WTC11 (cell line): ENCODE measurements around the gene RING1. TPM values are rescaled to one million over a fixed set of nuclear protein-coding genes. Genes with fewer than 3 reads are reported as not detected.
A peak's percentile ranks its signal among the peaks of the same experiment; 100 is the strongest.

ENCODE experiments used
- ATAC-seq: fragments of 200-7000 bp; cut with Tn5 transposase; 2 replicates; pipeline ENCODE4 v1.10.0; 2021; ENCODE audit warnings: mild to moderate bottlenecking, moderate library complexity
- Bru-seq: library from RNA; stranded (reverse); fragments of 400-500 nt; gene quantifications from one replicate; lab custom pipeline; 2021; lab: Mats Ljungman, UMichigan
- CTCF ChIA-PET: fragments of 300-600 bp; sonication (Branson Sonifier 250); formaldehyde crosslinking; loops from one replicate; lab custom pipeline; 2021; ENCODE audit warnings: antibody characterized with exemption; lab: Charles Lee
- POLR2A ChIA-PET: fragments of 350-600 bp; sonication (Branson Sonifier 250); formaldehyde crosslinking; loops from one replicate; lab custom pipeline; 2021; ENCODE audit warnings: antibody characterized with exemption; lab: Charles Lee
- DNase-seq: peaks from one replicate; pipeline ENCODE4 v3.0.0; 2021; ENCODE audit warnings: low spot score
- H3K27ac Mint-ChIP-seq: 2 replicates; pipeline ENCODE4 v1.8.0; 2021; ENCODE audit warnings: mixed read lengths
- H3K27me3 Mint-ChIP-seq: 2 replicates; pipeline ENCODE4 v1.8.0; 2021; ENCODE audit warnings: low read depth, mild to moderate bottlenecking, moderate library complexity, mixed read lengths
- H3K36me3 Mint-ChIP-seq: 2 replicates; pipeline ENCODE4 v1.8.0; 2021; ENCODE audit warnings: mixed read lengths
- H3K4me1 Mint-ChIP-seq: 2 replicates; pipeline ENCODE4 v1.8.0; 2022; ENCODE audit warnings: mixed read lengths
- H3K4me3 Mint-ChIP-seq: 2 replicates; pipeline ENCODE4 v1.8.0; 2021; ENCODE audit warnings: mild to moderate bottlenecking, moderate library complexity, mixed read lengths
- H3K9me3 Mint-ChIP-seq: 2 replicates; pipeline ENCODE4 v1.8.0; 2021; ENCODE audit warnings: mixed read lengths
- ATF1 ChIP-seq: sonication (generic); formaldehyde crosslinking; IDR thresholded peaks from 2 replicates; pipeline ENCODE4 v1.8.1; 2023; ENCODE audit warnings: mild to moderate bottlenecking, moderate library complexity, missing genetic modification reagents
- ATF2 ChIP-seq: sonication (generic); formaldehyde crosslinking; IDR thresholded peaks from 2 replicates; pipeline ENCODE4 v1.8.1; 2022; ENCODE audit warnings: low read depth, missing genetic modification reagents, borderline replicate concordance
- CDX4 ChIP-seq: fragments of 250-450 bp; sonication (Bioruptor Pico); IDR thresholded peaks from 2 replicates; pipeline ENCODE4 v1.9.0; 2021; ENCODE audit warnings: moderate library complexity, mild to moderate bottlenecking, inconsistent platforms, borderline replicate concordance
- CREB1 ChIP-seq: sonication (generic); formaldehyde crosslinking; IDR thresholded peaks from 2 replicates; pipeline ENCODE4 v1.8.0; 2023; ENCODE audit warnings: mild to moderate bottlenecking, missing genetic modification reagents
- CREM ChIP-seq: sonication (generic); formaldehyde crosslinking; IDR thresholded peaks from 2 replicates; pipeline ENCODE4 v1.8.1; 2022; ENCODE audit warnings: mild to moderate bottlenecking, missing genetic modification reagents, moderate library complexity
- ELF4 ChIP-seq: sonication (generic); formaldehyde crosslinking; IDR thresholded peaks from 2 replicates; pipeline ENCODE4 v1.8.1; 2022; ENCODE audit warnings: low read depth, mild to moderate bottlenecking, moderate library complexity, missing genetic modification reagents
- EMX1 ChIP-seq: fragments of 250-450 bp; sonication (Bioruptor Pico); IDR thresholded peaks from 2 replicates; pipeline ENCODE4 v1.8.0; 2021; ENCODE audit warnings: mild to moderate bottlenecking
- ETV6 ChIP-seq: sonication (generic); formaldehyde crosslinking; IDR thresholded peaks from 2 replicates; pipeline ENCODE4 v1.8.1; 2022; ENCODE audit warnings: mild to moderate bottlenecking, missing genetic modification reagents
- FOXJ3 ChIP-seq: sonication (generic); formaldehyde crosslinking; IDR thresholded peaks from 2 replicates; pipeline ENCODE4 v1.9.0; 2021; ENCODE audit warnings: missing genetic modification reagents, mild to moderate bottlenecking, borderline replicate concordance
- FOXP4 ChIP-seq: sonication (generic); formaldehyde crosslinking; IDR thresholded peaks from 2 replicates; pipeline ENCODE4 v1.8.0; 2022; ENCODE audit warnings: mild to moderate bottlenecking, missing genetic modification reagents
- IRF2 ChIP-seq: sonication (generic); formaldehyde crosslinking; IDR thresholded peaks from 2 replicates; pipeline ENCODE4 v1.8.0; 2022; ENCODE audit warnings: low read depth, missing genetic modification reagents, borderline replicate concordance
- JAZF1 ChIP-seq: fragments of 250-450 bp; sonication (Bioruptor Pico); IDR thresholded peaks from 2 replicates; pipeline ENCODE4 v1.9.0; 2021; ENCODE audit warnings: moderate library complexity, mild to moderate bottlenecking, inconsistent platforms
- JUN ChIP-seq: sonication (generic); formaldehyde crosslinking; IDR thresholded peaks from 2 replicates; pipeline ENCODE4 v1.8.0; 2023; ENCODE audit warnings: mild to moderate bottlenecking, missing genetic modification reagents
- MXD4 ChIP-seq: fragments of 250-450 bp; sonication (Bioruptor Pico); IDR thresholded peaks from 2 replicates; pipeline ENCODE4 v1.8.0; 2021; ENCODE audit warnings: mild to moderate bottlenecking, moderate library complexity, borderline replicate concordance
- NFATC4 ChIP-seq: fragments of 250-450 bp; sonication (Bioruptor Pico); IDR thresholded peaks from 2 replicates; pipeline ENCODE4 v1.9.0; 2021; ENCODE audit warnings: mild to moderate bottlenecking
- NFYB ChIP-seq: sonication (generic); formaldehyde crosslinking; conservative IDR thresholded peaks from 2 replicates; pipeline ENCODE4 v1.8.0; 2022; ENCODE audit warnings: low read depth, missing genetic modification reagents
- NR2C2 ChIP-seq: sonication (generic); formaldehyde crosslinking; IDR thresholded peaks from 2 replicates; pipeline ENCODE4 v1.8.0; 2022; ENCODE audit warnings: mild to moderate bottlenecking, missing genetic modification reagents
- SMAD3 ChIP-seq: sonication (generic); formaldehyde crosslinking; IDR thresholded peaks from 2 replicates; pipeline ENCODE4 v1.8.0; 2022; ENCODE audit warnings: missing genetic modification reagents, mild to moderate bottlenecking, borderline replicate concordance
- SP1 ChIP-seq: sonication (generic); formaldehyde crosslinking; conservative IDR thresholded peaks from 2 replicates; pipeline ENCODE4 v1.8.1; 2022; ENCODE audit warnings: missing genetic modification reagents
- USF2 ChIP-seq: sonication (generic); formaldehyde crosslinking; IDR thresholded peaks from 2 replicates; pipeline ENCODE4 v1.8.1; 2023; ENCODE audit warnings: mild to moderate bottlenecking, missing genetic modification reagents, moderate library complexity
- ZNF219 ChIP-seq: sonication (generic); formaldehyde crosslinking; IDR thresholded peaks from 2 replicates; pipeline ENCODE4 v1.8.0; 2023; ENCODE audit warnings: missing genetic modification reagents, mild to moderate bottlenecking, borderline replicate concordance
- ZNF416 ChIP-seq: fragments of 250-450 bp; sonication (Bioruptor Pico); IDR thresholded peaks from 2 replicates; pipeline ENCODE4 v1.9.0; 2021; ENCODE audit warnings: mild to moderate bottlenecking, inconsistent platforms
- ZNF423 ChIP-seq: fragments of 250-450 bp; sonication (Bioruptor Pico); IDR thresholded peaks from 2 replicates; pipeline ENCODE4 v2.1.2; 2022; ENCODE audit warnings: mild to moderate bottlenecking, moderate library complexity
- ZNF671 ChIP-seq: fragments of 250-450 bp; sonication (Bioruptor Pico); IDR thresholded peaks from 2 replicates; pipeline ENCODE4 v1.8.0; 2021; ENCODE audit warnings: mild to moderate bottlenecking
- long read RNA-seq, 3 experiments: library from RNA in 1 of 3; library from capped mRNA in 1 of 3; library from polyadenylated mRNA in 1 of 3; unstranded in 2 of 3; stranded (forward) in 1 of 3; transcript quantifications; one replicate each; pipeline ENCODE4 v2.0.0, GENCODE V29; 2021
- total RNA-seq: library from RNA; stranded (reverse); gene quantifications from 3 replicates; pipeline ENCODE4 v1.2.3, GENCODE V29; 2021
- TF ChIP-seq, protein P1 (sequence below): fragments of 250-450 bp; sonication (Bioruptor Pico); conservative IDR thresholded peaks from 2 replicates; pipeline ENCODE4 v1.9.0; 2021; ENCODE audit warnings: mild to moderate bottlenecking

The RING1 gene
- total RNA-seq, result 26.6 to 30.2 TPM (median 27.8 TPM) in 3 replicates
- Bru-seq, nascent RNA, result percentile 80 among the genes with signal in this experiment
- long read RNA-seq, experiment 1, transcript RING1-201 (7 exons, 1,752 nt), result major isoform, 12 of 16 reads
- long read RNA-seq, experiment 1, partial matches to known transcripts, result 3 of 16 reads
- long read RNA-seq, experiment 1, other reads (novel, unspliced or antisense), result 1 of 16 reads
- long read RNA-seq, experiment 2, transcript RING1-201 (7 exons, 1,752 nt), result major isoform, 18 of 51 reads
- long read RNA-seq, experiment 2, partial matches to known transcripts, result 27 of 51 reads
- long read RNA-seq, experiment 2, other reads (novel, unspliced or antisense), result 6 of 51 reads
- long read RNA-seq, experiment 3, transcript RING1-201 (7 exons, 1,752 nt), result major isoform, 5 of 16 reads
- long read RNA-seq, experiment 3, partial matches to known transcripts, result 10 of 16 reads
- long read RNA-seq, experiment 3, other reads (novel, unspliced or antisense), result 1 of 16 reads

GRCh38 chr6:33208091-33208967 lies at the start of gene RING1:
TSS of gene RING1 (plus strand) at chr6:33208500. CDS start at chr6:33208823, 323 bp downstream.
- no peaks in the 10 kb centered on the region for H3K9me3 Mint-ChIP-seq
- ChIA-PET CTCF (interaction anchor here (0.7 to 5.7 kb wide), 10 partner anchors 8 to 223 kb away, joined by 3 to 83 read pairs (median 4); partner anchors contain the start of gene B3GALT4), POLR2A (interaction anchor here (1.1 to 1.8 kb wide), 3 partner anchors 9 to 237 kb away, joined by 5 to 6 read pairs (median 6); partner anchors contain the start of genes RPS18 and VPS52)
- peaks cover 43% of the 10 kb centered on the region for H3K27me3 Mint-ChIP-seq
- peak; percentile 3 for ATAC-seq
- peak; percentile 89 for DNase-seq
- peaks cover 51% of the 10 kb centered on the region for H3K4me1 Mint-ChIP-seq
- H3K4me3 Mint-ChIP-seq, result peak within 1 kb of the TSS; percentile 90
- H3K36me3 Mint-ChIP-seq, result peaks cover 17% of the 10 kb centered on the region
- H3K27ac Mint-ChIP-seq, result peak within 1 kb of the TSS; percentile 66; the same call in 1 of the 2 replicates
- TF ChIP-seq IRF2, result no peak
- TF ChIP-seq, protein P1, sequence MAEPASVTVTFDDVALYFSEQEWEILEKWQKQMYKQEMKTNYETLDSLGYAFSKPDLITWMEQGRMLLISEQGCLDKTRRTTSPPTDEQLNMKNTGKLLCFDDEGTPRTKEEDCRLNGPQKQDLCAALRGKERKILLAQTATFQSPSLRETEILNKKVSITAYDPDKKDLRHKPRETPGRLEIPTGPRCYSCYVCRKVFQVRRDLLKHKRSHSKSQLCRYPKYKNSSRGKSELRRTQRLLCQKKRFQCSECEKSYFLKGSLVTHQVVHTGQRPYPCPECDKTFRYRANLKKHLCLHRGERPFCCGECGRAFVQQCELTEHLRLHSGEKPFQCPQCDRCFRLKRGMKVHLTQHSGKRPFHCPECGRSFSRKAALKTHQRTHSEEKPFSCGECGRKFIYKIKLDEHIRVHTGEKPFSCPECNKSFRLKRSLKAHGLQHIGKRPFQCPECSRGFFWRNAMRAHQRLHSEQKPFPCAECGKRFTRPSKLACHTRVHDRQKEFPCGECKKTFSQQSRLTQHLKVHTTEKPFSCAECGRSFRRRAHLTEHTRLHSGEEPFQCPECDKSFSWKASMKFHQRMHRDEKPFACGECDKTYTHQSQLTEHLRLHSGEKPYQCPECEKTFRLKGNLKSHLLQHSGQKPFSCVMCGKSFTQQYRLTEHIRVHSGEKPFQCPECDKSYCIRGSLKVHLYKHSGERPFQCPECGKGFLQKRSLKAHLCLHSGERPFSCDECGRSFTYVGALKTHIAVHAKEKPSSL (CRISPR knock-in tag), result no peak
- peak; percentile 63; the same call in 1 of the 2 replicates for TF ChIP-seq ZNF219 (CRISPR knock-in tag)
- no peak for TF ChIP-seq NFATC4 (CRISPR knock-in tag)
- peak; percentile 95 for TF ChIP-seq CREM (CRISPR knock-in tag)
- no peak for TF ChIP-seq ZNF416
- no peak for TF ChIP-seq FOXJ3
- no peak for TF ChIP-seq NFYB (CRISPR knock-in tag)
- TF ChIP-seq ATF2 (CRISPR knock-in tag), result no peak
- no peak for TF ChIP-seq ZNF671 (CRISPR knock-in tag)
- TF ChIP-seq JAZF1 (CRISPR knock-in tag), result no peak
- TF ChIP-seq MXD4 (CRISPR knock-in tag), result no peak
- 0 out of 2 replicates have a peak, but pooled peaks have one; percentile 42 for TF ChIP-seq ETV6 (CRISPR knock-in tag)
- peak; percentile 73 for TF ChIP-seq SP1 (CRISPR knock-in tag)
- no peak; the same call in 1 of the 2 replicates for TF ChIP-seq SMAD3
- TF ChIP-seq ELF4, result no peak
- TF ChIP-seq EMX1 (CRISPR knock-in tag), result no peak
- TF ChIP-seq FOXP4 (CRISPR knock-in tag), result peak; percentile 53
- TF ChIP-seq JUN (CRISPR knock-in tag), result no peak
- TF ChIP-seq USF2 (CRISPR knock-in tag), result no peak
- no peak; the same call in 1 of the 2 replicates for TF ChIP-seq ATF1
- no peak for TF ChIP-seq CDX4
- no peak for TF ChIP-seq NR2C2 (CRISPR knock-in tag)
- TF ChIP-seq ZNF423 (CRISPR knock-in tag), result no peak
- peak; percentile 57; the same call in 1 of the 2 replicates for TF ChIP-seq CREB1
